ENCODE data around the gene CTDSPL. TPM values are rescaled to one million over a fixed set of nuclear protein-coding genes. Genes with fewer than 3 reads are reported as not detected.

The CTDSPL gene
- total and polyA plus RNA-seq, 10 of the 15 experiments (the other 5 are each of a cell fraction or from before 2014, with no cell fraction given), result 0.05 to 0.51 (median 0.18) TPM; not detected in 6

- no peak for DNase-seq (ENCODE audit: low read depth, low spot score)
- Histone ChIP-seq H3K9me3 (replicated peaks; ENCODE audit: control insufficient read depth, insufficient read depth, low read length) (no peaks in the 10 kb centered on the region), H3K4me3 (no peak overlapping the region), H2AFZ (ENCODE audit: control insufficient read depth, low read depth, low read length) (no peak overlapping the region), H3K4me1 (ENCODE audit: control insufficient read depth, insufficient read depth, low read length) (no peaks in the 10 kb centered on the region), H3K79me2 (ENCODE audit: control insufficient read depth, insufficient read depth, low read length) (no peaks in the 10 kb centered on the region), H3K4me2 (ENCODE audit: control insufficient read depth, insufficient read depth) (no peak overlapping the region), H4K20me1 (ENCODE audit: control insufficient read depth, insufficient read depth) (no peaks in the 10 kb centered on the region), H3K27me3 (replicated peaks in 1 of 2; ENCODE audit: control insufficient read depth in 2 of 2, insufficient read depth in 2 of 2, low read length in 1 of 2) (peaks cover 7 to 13% of the 10 kb centered on the region in 2 experiments; a peak in 3 of 4 replicates), H3K9ac (ENCODE audit: control insufficient read depth, insufficient read depth, low read length) (no peak overlapping the region), H3K27ac (ENCODE audit: control insufficient read depth, insufficient read depth) (no peak overlapping the region), H3K36me3 (ENCODE audit: control insufficient read depth in 2 of 2, insufficient read depth in 2 of 2, low read length in 1 of 2) (no peaks in the 10 kb centered on the region)
- intact Hi-C loops (cut with micrococcal nuclease; ENCODE audit: unreplicated experiment), result no loop called here
- ChIA-PET SMC1A (ENCODE audit: uncharacterized antibody, unreplicated experiment) (no interaction called here), CTCF (interaction anchor here (1.1 to 1.6 kb wide), 2 partner anchors 11 to 105 kb away, joined by 3 to 5 read pairs; no protein-coding TSS in a partner anchor), POLR2A (no interaction called here), RAD21 (ENCODE audit: unreplicated experiment) (no interaction called here)
- no TSS peak for BruUV-seq (replicated peaks)
- no peak for FAIRE-seq
- 13% methylated on average over 13 of the region's 13 CpGs for WGBS (ENCODE audit: insufficient coverage, insufficient replicate concordance, low lambda C conversion rate, missing lambda C conversion rate)
- in situ Hi-C loops (cut with MboI), result no loop called here
- no peak for ATAC-seq
- TF ChIP-seq NFXL1 (IDR thresholded peaks at IDR 0.05; ENCODE audit: borderline replicate concordance), result no peak
- TF ChIP-seq ATF2 (IDR thresholded peaks at IDR 0.05; ENCODE audit: low read length), result no peak
- TF ChIP-seq TBL1XR1 (IDR thresholded peaks at IDR 0.05; ENCODE audit: low read depth, low read length), result no peak
- TF ChIP-seq BMI1 (IDR thresholded peaks at IDR 0.05; ENCODE audit: borderline replicate concordance), result no peak
- no peak for TF ChIP-seq ASH2L (IDR thresholded peaks at IDR 0.05; ENCODE audit: borderline replicate concordance, low read depth)
- no peak for TF ChIP-seq RBBP5 (conservative IDR thresholded peaks at IDR 0.05)
- TF ChIP-seq IKZF1 (conservative IDR thresholded peaks at IDR 0.05), result no peak
- TF ChIP-seq, protein P1, sequence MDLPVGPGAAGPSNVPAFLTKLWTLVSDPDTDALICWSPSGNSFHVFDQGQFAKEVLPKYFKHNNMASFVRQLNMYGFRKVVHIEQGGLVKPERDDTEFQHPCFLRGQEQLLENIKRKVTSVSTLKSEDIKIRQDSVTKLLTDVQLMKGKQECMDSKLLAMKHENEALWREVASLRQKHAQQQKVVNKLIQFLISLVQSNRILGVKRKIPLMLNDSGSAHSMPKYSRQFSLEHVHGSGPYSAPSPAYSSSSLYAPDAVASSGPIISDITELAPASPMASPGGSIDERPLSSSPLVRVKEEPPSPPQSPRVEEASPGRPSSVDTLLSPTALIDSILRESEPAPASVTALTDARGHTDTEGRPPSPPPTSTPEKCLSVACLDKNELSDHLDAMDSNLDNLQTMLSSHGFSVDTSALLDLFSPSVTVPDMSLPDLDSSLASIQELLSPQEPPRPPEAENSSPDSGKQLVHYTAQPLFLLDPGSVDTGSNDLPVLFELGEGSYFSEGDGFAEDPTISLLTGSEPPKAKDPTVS (IDR thresholded peaks at IDR 0.05; ENCODE audit: low read depth, low read length), result no peak
- TF ChIP-seq USF2 (IDR thresholded peaks at IDR 0.05; ENCODE audit: borderline replicate concordance, low read depth, low read length), result no peak
- TF ChIP-seq, protein P2, sequence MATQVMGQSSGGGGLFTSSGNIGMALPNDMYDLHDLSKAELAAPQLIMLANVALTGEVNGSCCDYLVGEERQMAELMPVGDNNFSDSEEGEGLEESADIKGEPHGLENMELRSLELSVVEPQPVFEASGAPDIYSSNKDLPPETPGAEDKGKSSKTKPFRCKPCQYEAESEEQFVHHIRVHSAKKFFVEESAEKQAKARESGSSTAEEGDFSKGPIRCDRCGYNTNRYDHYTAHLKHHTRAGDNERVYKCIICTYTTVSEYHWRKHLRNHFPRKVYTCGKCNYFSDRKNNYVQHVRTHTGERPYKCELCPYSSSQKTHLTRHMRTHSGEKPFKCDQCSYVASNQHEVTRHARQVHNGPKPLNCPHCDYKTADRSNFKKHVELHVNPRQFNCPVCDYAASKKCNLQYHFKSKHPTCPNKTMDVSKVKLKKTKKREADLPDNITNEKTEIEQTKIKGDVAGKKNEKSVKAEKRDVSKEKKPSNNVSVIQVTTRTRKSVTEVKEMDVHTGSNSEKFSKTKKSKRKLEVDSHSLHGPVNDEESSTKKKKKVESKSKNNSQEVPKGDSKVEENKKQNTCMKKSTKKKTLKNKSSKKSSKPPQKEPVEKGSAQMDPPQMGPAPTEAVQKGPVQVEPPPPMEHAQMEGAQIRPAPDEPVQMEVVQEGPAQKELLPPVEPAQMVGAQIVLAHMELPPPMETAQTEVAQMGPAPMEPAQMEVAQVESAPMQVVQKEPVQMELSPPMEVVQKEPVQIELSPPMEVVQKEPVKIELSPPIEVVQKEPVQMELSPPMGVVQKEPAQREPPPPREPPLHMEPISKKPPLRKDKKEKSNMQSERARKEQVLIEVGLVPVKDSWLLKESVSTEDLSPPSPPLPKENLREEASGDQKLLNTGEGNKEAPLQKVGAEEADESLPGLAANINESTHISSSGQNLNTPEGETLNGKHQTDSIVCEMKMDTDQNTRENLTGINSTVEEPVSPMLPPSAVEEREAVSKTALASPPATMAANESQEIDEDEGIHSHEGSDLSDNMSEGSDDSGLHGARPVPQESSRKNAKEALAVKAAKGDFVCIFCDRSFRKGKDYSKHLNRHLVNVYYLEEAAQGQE (IDR thresholded peaks at IDR 0.05; ENCODE audit: low read depth, low read length), result no peak
- TF ChIP-seq SP1 (IDR thresholded peaks at IDR 0.05; ENCODE audit: low read depth, low read length), result no peak
- TF ChIP-seq ZNF24 (IDR thresholded peaks at IDR 0.05), result no peak
- no peak for TF ChIP-seq RAD51 (IDR thresholded peaks at IDR 0.05)
- no peak for TF ChIP-seq ZBED1 (IDR thresholded peaks at IDR 0.05; ENCODE audit: borderline replicate concordance)
- no peak for TF ChIP-seq ZBTB33 (IDR thresholded peaks at IDR 0.05)
Observed at GRCh38 chr3:37862903-37863815, 1.5 kb downstream of the CTDSPL start.

Data from GM12878 (cell line).